ENCODE results near the gene LRIT3. TPM values are rescaled to one million over a fixed set of nuclear protein-coding genes. Genes with fewer than 3 reads are reported as not detected.

LRIT3 gene
- polyA plus RNA-seq, 3 donors: 0.07 TPM; not detected in 2

GRCh38 chr4:109833756-109834155 is 14.2 kb upstream of the LRIT3 start:
- Histone ChIP-seq H3K27ac (ENCODE audit: low read depth in 1 of 2, low read length in 2 of 2) (no peak overlapping the region), H3K27me3 (ENCODE audit: control insufficient read depth in 2 of 2, insufficient read depth in 2 of 2, low read length in 2 of 2) (no peaks in the 10 kb centered on the region), H3K79me2 (ENCODE audit: insufficient read depth, low read length) (no peaks in the 10 kb centered on the region), H3K36me3 (replicated peaks in 1 of 2; ENCODE audit: control insufficient read depth in 1 of 2, insufficient read depth in 2 of 2, low read length in 2 of 2) (no peaks in the 10 kb centered on the region), H4K20me1 (ENCODE audit: insufficient read depth, low read length) (no peaks in the 10 kb centered on the region), H2AFZ (ENCODE audit: insufficient read depth, low read depth, low read length, poor library complexity, severe bottlenecking) (no peak overlapping the region), H3K9ac (ENCODE audit: insufficient read depth, low read length, poor library complexity, severe bottlenecking) (no peak overlapping the region), H3K9me3 (replicated peaks in 1 of 2; ENCODE audit: control insufficient read depth in 1 of 2, insufficient read depth in 1 of 2, low read length in 2 of 2) (no peaks in the 10 kb centered on the region), H3K4me1 (ENCODE audit: control insufficient read depth in 1 of 2, insufficient read depth in 2 of 2, low read length in 2 of 2) (no peaks in the 10 kb centered on the region), H3K4me2 (replicated peaks; ENCODE audit: extremely low read depth, low read length, poor library complexity, severe bottlenecking) (no peak overlapping the region), H3K4me3 (replicated peaks in 1 of 3; ENCODE audit: low read depth in 2 of 3, low read length in 3 of 3) (no peak overlapping the region)
- intact Hi-C loops (cut with micrococcal nuclease): no loop called here
- Mint-ChIP-seq H3K27me3 (ENCODE audit: low read depth in 3 of 3) (peaks cover 0 to 2% (median 1%) of the 10 kb centered on the region in 3 donors), H3K27ac (no peak overlapping the region), H3K4me1 (no peaks in the 10 kb centered on the region), H3K4me3 (no peak overlapping the region), H3K9me3 (peaks cover 0 to 5% (median 0%) of the 10 kb centered on the region in 7 donors), H3K36me3 (no peaks in the 10 kb centered on the region)
- TF ChIP-seq, protein P1, sequence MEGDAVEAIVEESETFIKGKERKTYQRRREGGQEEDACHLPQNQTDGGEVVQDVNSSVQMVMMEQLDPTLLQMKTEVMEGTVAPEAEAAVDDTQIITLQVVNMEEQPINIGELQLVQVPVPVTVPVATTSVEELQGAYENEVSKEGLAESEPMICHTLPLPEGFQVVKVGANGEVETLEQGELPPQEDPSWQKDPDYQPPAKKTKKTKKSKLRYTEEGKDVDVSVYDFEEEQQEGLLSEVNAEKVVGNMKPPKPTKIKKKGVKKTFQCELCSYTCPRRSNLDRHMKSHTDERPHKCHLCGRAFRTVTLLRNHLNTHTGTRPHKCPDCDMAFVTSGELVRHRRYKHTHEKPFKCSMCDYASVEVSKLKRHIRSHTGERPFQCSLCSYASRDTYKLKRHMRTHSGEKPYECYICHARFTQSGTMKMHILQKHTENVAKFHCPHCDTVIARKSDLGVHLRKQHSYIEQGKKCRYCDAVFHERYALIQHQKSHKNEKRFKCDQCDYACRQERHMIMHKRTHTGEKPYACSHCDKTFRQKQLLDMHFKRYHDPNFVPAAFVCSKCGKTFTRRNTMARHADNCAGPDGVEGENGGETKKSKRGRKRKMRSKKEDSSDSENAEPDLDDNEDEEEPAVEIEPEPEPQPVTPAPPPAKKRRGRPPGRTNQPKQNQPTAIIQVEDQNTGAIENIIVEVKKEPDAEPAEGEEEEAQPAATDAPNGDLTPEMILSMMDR (IDR thresholded peaks at IDR 0.05): no peak
- no CpG with 5 or more reads among the region's 4 CpGs for WGBS (ENCODE audit: insufficient coverage)
- DNase-seq: no peak

DNA sequence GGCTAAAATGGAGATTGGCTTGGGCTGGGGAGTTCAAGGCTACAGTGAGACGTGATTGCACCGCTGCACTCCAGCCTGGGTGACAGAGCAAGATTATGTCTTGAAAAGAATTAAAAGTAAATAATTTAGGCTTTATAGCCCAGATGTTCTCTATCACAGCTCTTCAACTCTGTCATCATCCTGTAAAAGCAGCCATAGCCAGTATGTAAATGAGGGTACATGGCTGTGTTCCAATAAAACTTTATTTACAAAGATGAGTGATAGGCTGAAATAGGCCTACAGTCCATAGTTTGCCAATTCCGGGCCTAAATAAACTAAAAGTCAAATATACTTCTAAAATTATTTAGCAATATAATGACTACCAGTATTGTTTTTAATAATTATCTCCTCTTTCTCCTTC is 10.9 kb upstream of the LRIT3 start:
- Mint-ChIP-seq H3K27me3 (ENCODE audit: low read depth in 3 of 3) (peaks cover 0 to 2% (median 1%) of the 10 kb centered on the region in 3 donors), H3K36me3 (no peaks in the 10 kb centered on the region), H3K4me3 (no peak overlapping the region), H3K27ac (no peak overlapping the region), H3K9me3 (peaks cover 0 to 5% (median 0%) of the 10 kb centered on the region in 7 donors), H3K4me1 (no peaks in the 10 kb centered on the region)
- Histone ChIP-seq H3K4me1 (ENCODE audit: control insufficient read depth in 1 of 2, insufficient read depth in 2 of 2, low read length in 2 of 2) (no peaks in the 10 kb centered on the region), H3K4me2 (replicated peaks; ENCODE audit: extremely low read depth, low read length, poor library complexity, severe bottlenecking) (no peak overlapping the region), H4K20me1 (ENCODE audit: insufficient read depth, low read length) (no peaks in the 10 kb centered on the region), H3K36me3 (replicated peaks in 1 of 2; ENCODE audit: control insufficient read depth in 1 of 2, insufficient read depth in 2 of 2, low read length in 2 of 2) (no peaks in the 10 kb centered on the region), H3K27ac (ENCODE audit: low read depth in 1 of 2, low read length in 2 of 2) (no peak overlapping the region), H3K27me3 (ENCODE audit: control insufficient read depth in 2 of 2, insufficient read depth in 2 of 2, low read length in 2 of 2) (no peaks in the 10 kb centered on the region), H3K4me3 (replicated peaks in 1 of 3; ENCODE audit: low read depth in 2 of 3, low read length in 3 of 3) (no peak overlapping the region), H3K9ac (ENCODE audit: insufficient read depth, low read length, poor library complexity, severe bottlenecking) (no peak overlapping the region), H3K79me2 (ENCODE audit: insufficient read depth, low read length) (no peaks in the 10 kb centered on the region), H2AFZ (ENCODE audit: insufficient read depth, low read depth, low read length, poor library complexity, severe bottlenecking) (no peak overlapping the region), H3K9me3 (replicated peaks in 1 of 2; ENCODE audit: control insufficient read depth in 1 of 2, insufficient read depth in 1 of 2, low read length in 2 of 2) (no peaks in the 10 kb centered on the region)
- intact Hi-C loops (cut with micrococcal nuclease): no loop called here
- TF ChIP-seq, protein P1 (IDR thresholded peaks at IDR 0.05): no peak
- no CpG with 5 or more reads among the region's 3 CpGs for WGBS (ENCODE audit: insufficient coverage)
- no peak for DNase-seq
